Measurements from ENCODE around the gene PRPF4.

DNA sequence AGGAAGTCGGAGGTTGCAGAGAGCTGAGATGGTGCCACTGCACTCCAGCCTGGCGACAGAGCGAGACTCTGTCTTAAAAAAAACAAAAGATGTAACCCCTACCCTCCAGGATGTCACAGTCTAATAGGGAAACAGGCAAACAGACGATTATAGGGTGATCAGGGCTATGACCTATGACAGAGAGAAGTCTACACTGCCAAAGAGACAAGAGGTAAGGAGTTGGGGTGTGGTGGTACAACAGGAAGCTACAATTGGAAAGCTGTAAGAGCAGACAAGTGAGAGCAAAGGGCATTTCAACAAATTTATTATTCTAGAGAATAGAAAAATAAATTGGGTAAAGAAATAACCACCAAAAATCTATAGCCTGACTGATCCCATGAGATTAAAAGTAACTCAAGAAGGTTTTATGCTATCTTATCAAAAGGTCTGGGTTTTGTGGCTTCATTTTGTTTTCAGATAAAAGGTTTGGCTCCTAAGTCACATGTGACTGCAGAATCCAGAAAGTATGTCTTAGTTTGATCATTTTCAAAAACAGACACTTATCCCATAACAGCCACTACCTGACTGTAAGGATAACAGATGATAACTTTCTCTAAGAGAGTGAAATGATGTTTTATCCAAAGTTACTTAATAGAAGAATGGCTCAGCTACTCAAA, 7.4 kb upstream of the PRPF4 start:
- TF ChIP-seq TCF12 (IDR thresholded peaks at IDR 0.05; ENCODE audit: low read depth) (no peak), YY1 (IDR thresholded peaks at IDR 0.05; ENCODE audit: low read depth) (no peak), EP300 (IDR thresholded peaks at IDR 0.05; ENCODE audit: borderline replicate concordance) (no peak), TAF1 (IDR thresholded peaks at IDR 0.05; ENCODE audit: low read depth) (no peak), FOXM1 (IDR thresholded peaks at IDR 0.05; ENCODE audit: borderline replicate concordance, low read depth) (no peak), RAD21 (IDR thresholded peaks at IDR 0.05; ENCODE audit: low read depth) (no peak)
- TF ChIP-seq, protein P1, sequence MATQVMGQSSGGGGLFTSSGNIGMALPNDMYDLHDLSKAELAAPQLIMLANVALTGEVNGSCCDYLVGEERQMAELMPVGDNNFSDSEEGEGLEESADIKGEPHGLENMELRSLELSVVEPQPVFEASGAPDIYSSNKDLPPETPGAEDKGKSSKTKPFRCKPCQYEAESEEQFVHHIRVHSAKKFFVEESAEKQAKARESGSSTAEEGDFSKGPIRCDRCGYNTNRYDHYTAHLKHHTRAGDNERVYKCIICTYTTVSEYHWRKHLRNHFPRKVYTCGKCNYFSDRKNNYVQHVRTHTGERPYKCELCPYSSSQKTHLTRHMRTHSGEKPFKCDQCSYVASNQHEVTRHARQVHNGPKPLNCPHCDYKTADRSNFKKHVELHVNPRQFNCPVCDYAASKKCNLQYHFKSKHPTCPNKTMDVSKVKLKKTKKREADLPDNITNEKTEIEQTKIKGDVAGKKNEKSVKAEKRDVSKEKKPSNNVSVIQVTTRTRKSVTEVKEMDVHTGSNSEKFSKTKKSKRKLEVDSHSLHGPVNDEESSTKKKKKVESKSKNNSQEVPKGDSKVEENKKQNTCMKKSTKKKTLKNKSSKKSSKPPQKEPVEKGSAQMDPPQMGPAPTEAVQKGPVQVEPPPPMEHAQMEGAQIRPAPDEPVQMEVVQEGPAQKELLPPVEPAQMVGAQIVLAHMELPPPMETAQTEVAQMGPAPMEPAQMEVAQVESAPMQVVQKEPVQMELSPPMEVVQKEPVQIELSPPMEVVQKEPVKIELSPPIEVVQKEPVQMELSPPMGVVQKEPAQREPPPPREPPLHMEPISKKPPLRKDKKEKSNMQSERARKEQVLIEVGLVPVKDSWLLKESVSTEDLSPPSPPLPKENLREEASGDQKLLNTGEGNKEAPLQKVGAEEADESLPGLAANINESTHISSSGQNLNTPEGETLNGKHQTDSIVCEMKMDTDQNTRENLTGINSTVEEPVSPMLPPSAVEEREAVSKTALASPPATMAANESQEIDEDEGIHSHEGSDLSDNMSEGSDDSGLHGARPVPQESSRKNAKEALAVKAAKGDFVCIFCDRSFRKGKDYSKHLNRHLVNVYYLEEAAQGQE (IDR thresholded peaks at IDR 0.05; ENCODE audit: low read depth): no peak
- TF ChIP-seq, protein P2, sequence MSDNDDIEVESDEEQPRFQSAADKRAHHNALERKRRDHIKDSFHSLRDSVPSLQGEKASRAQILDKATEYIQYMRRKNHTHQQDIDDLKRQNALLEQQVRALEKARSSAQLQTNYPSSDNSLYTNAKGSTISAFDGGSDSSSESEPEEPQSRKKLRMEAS (IDR thresholded peaks at IDR 0.05): no peak

Measured in Ishikawa (cell line).